Measurements from ENCODE around the gene MTOR. TPM values are rescaled to one million over a fixed set of nuclear protein-coding genes. Genes with fewer than 3 reads are reported as not detected.

MTOR gene
- polyA plus RNA-seq, 3 donors: 2.0 to 29.4 (median 3.3) TPM

- no peaks in the 10 kb centered on the region for H3K9me3 ChIP-seq (replicated peaks in 1 of 2; ENCODE audit: control insufficient read depth in 1 of 2, insufficient read depth in 1 of 2, low read length in 2 of 2)
- H3K9ac ChIP-seq (ENCODE audit: insufficient read depth, low read length, poor library complexity, severe bottlenecking): no peak overlapping the region
- no peaks in the 10 kb centered on the region for H3K4me1 ChIP-seq (ENCODE audit: control insufficient read depth in 1 of 2, insufficient read depth in 2 of 2, low read length in 2 of 2)
- intact Hi-C loops (cut with micrococcal nuclease): no loop called here
- H3K4me3 ChIP-seq (replicated peaks in 1 of 3; ENCODE audit: low read depth in 2 of 3, low read length in 3 of 3): no peak overlapping the region
- no peak overlapping the region for H2AFZ ChIP-seq (ENCODE audit: insufficient read depth, low read depth, low read length, poor library complexity, severe bottlenecking)
- H3K79me2 ChIP-seq (ENCODE audit: insufficient read depth, low read length): no peaks in the 10 kb centered on the region
- H3K27me3 ChIP-seq (ENCODE audit: control insufficient read depth in 2 of 2, insufficient read depth in 2 of 2, low read length in 2 of 2): no peaks in the 10 kb centered on the region
- Mint-ChIP-seq H3K4me1 (no peaks in the 10 kb centered on the region), H3K36me3 (no peaks in the 10 kb centered on the region), H3K27me3 (ENCODE audit: low read depth in 3 of 3) (peaks cover 1 to 11% (median 4%) of the 10 kb centered on the region in 3 donors), H3K9me3 (no peaks in the 10 kb centered on the region), H3K4me3 (no peak overlapping the region), H3K27ac (peak overlapping the region in 1 of 7 donors; percentile 45)
- no peak overlapping the region for H3K27ac ChIP-seq (ENCODE audit: low read depth in 1 of 2, low read length in 2 of 2)
- DNase-seq: no peak
- H3K4me2 ChIP-seq (replicated peaks; ENCODE audit: extremely low read depth, low read length, poor library complexity, severe bottlenecking): no peak overlapping the region
- 93% methylated on average over 5 of the region's 7 CpGs for WGBS (ENCODE audit: insufficient coverage)
- TF ChIP-seq CTCF (IDR thresholded peaks at IDR 0.05): no peak
- H3K36me3 ChIP-seq (replicated peaks in 1 of 2; ENCODE audit: control insufficient read depth in 1 of 2, insufficient read depth in 2 of 2, low read length in 2 of 2): no peaks in the 10 kb centered on the region
- H4K20me1 ChIP-seq (ENCODE audit: insufficient read depth, low read length): no peaks in the 10 kb centered on the region
These were observed 47.0 kb upstream of the MTOR start for GRCh38 chr1:11309385-11309784.

GRCh38 chr1:11308699-11309224 is 46.4 kb upstream of the MTOR start:
- H3K27ac Mint-ChIP-seq: no peak overlapping the region
- Histone ChIP-seq H3K79me2 (ENCODE audit: insufficient read depth, low read length) (no peaks in the 10 kb centered on the region), H3K4me3 (replicated peaks in 1 of 3; ENCODE audit: low read depth in 2 of 3, low read length in 3 of 3) (no peak overlapping the region), H3K4me2 (replicated peaks; ENCODE audit: extremely low read depth, low read length, poor library complexity, severe bottlenecking) (no peak overlapping the region), H3K27me3 (ENCODE audit: control insufficient read depth in 2 of 2, insufficient read depth in 2 of 2, low read length in 2 of 2) (no peaks in the 10 kb centered on the region), H3K4me1 (ENCODE audit: control insufficient read depth in 1 of 2, insufficient read depth in 2 of 2, low read length in 2 of 2) (no peaks in the 10 kb centered on the region), H2AFZ (ENCODE audit: insufficient read depth, low read depth, low read length, poor library complexity, severe bottlenecking) (no peak overlapping the region), H3K9me3 (replicated peaks in 1 of 2; ENCODE audit: control insufficient read depth in 1 of 2, insufficient read depth in 1 of 2, low read length in 2 of 2) (no peaks in the 10 kb centered on the region), H3K9ac (ENCODE audit: insufficient read depth, low read length, poor library complexity, severe bottlenecking) (no peak overlapping the region), H4K20me1 (ENCODE audit: insufficient read depth, low read length) (no peaks in the 10 kb centered on the region), H3K36me3 (replicated peaks in 1 of 2; ENCODE audit: control insufficient read depth in 1 of 2, insufficient read depth in 2 of 2, low read length in 2 of 2) (no peaks in the 10 kb centered on the region), H3K27ac (ENCODE audit: low read depth in 1 of 2, low read length in 2 of 2) (no peak overlapping the region)
- H3K27me3 Mint-ChIP-seq (ENCODE audit: low read depth in 3 of 3): peaks cover 1 to 12% (median 3%) of the 10 kb centered on the region in 3 donors
- DNase-seq: no peak
- no peaks in the 10 kb centered on the region for H3K36me3 Mint-ChIP-seq
- no peak for TF ChIP-seq CTCF (IDR thresholded peaks at IDR 0.05)
- H3K9me3 Mint-ChIP-seq: no peaks in the 10 kb centered on the region
- intact Hi-C loops (cut with micrococcal nuclease): no loop called here
- H3K4me3 Mint-ChIP-seq: no peak overlapping the region
- H3K4me1 Mint-ChIP-seq: no peaks in the 10 kb centered on the region
- 97% methylated on average over 4 of the region's 6 CpGs for WGBS (ENCODE audit: insufficient coverage)
